Esophagus muscularis mucosa (tissue), 3 donors: ENCODE results near the gene ADPRHL1.

Experiments
- CTCF ChIP-seq, 3 experiments: fragments of 200-600 bp in 2 of 3; fragments of 450-650 bp in 1 of 3; sonication (generic) in 2 of 3; IDR thresholded peaks; one replicate each; pipeline ENCODE4 v1.5.1; 2017 to 2019; ENCODE audit warnings: antibody characterized with exemption in 3 of 3, mild to moderate bottlenecking in 2 of 3, moderate library complexity in 1 of 3
- POLR2A ChIP-seq: fragments of 450-650 bp; IDR thresholded peaks from one replicate; pipeline ENCODE4 v1.6.1; 2017; ENCODE audit warnings: antibody characterized with exemption, moderate library complexity, mild to moderate bottlenecking, low read depth

GRCh38 chr13:113502686-113503085 is 49.4 kb upstream of the ADPRHL1 start:
- no peak for TF ChIP-seq POLR2A
- TF ChIP-seq CTCF (IDR thresholded peaks at IDR 0.05) = no peak
